IPS-NIHi11 (cell line): ENCODE measurements around the gene MSANTD3.
A peak's percentile ranks its signal among the peaks of the same experiment; 100 is the strongest.
"Not testable (repeated sequence)": the region's sequence is repeated elsewhere in the genome, so short reads cannot be mapped to it uniquely, and the experiment has no call there.

Experiments used
- DNase-seq: peaks from one replicate; pipeline ENCODE4 v3.0.0; 2012; ENCODE audit warnings: mixed read lengths, low spot score

MSANTD3 gene

GRCh38 chr9:100428871-100429654 lies 2.1 kb downstream of the MSANTD3 start:
- DNase-seq = no peak

GRCh38 chr9:100430286-100430940 lies 3.5 kb downstream of the MSANTD3 start:
- DNase-seq = no peak

DNA sequence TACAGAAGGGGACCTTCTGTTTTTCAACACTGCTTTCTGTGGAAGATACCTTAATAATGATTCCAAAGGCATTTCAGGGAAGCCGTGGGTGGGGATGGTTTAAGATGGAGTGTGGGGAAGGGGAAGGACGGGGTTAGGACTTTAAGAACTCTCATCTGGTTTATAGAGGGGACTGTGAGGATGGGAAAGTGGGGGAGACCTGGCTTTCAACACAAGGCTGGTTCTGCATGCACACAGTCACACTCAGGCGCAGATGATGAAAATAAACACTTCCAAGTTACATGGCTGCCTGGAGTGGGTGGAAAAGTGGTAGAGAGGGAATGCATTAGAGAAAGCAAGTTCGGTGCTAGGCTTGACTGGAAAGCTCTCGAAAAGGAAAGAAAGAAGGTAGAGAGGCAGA lies 4.9 kb downstream of the MSANTD3 start:
- no peak for DNase-seq

DNA sequence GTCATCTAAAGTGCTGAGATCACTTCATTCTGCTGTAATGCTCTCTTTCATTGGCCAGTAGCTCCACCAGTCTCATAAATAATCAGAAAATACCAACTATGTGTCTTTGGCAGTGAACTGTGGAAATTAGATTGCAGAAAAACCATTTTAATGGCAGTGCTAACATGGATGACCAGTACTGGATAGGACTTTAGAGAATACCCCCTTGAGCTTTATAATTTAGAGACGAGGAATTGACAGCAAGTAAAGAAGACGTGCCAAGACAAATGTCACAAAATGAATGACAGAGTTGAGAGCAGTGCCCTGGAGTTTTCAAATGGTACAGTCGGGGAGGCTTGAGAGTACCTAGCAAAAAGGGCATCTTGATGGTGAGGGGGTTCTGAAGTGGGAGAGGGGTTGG lies 5.8 kb downstream of the MSANTD3 start:
- DNase-seq = no peak

- DNase-seq = no peak
Measured at GRCh38 chr9:100436571-100436970, 9.6 kb downstream of the MSANTD3 start.

DNA sequence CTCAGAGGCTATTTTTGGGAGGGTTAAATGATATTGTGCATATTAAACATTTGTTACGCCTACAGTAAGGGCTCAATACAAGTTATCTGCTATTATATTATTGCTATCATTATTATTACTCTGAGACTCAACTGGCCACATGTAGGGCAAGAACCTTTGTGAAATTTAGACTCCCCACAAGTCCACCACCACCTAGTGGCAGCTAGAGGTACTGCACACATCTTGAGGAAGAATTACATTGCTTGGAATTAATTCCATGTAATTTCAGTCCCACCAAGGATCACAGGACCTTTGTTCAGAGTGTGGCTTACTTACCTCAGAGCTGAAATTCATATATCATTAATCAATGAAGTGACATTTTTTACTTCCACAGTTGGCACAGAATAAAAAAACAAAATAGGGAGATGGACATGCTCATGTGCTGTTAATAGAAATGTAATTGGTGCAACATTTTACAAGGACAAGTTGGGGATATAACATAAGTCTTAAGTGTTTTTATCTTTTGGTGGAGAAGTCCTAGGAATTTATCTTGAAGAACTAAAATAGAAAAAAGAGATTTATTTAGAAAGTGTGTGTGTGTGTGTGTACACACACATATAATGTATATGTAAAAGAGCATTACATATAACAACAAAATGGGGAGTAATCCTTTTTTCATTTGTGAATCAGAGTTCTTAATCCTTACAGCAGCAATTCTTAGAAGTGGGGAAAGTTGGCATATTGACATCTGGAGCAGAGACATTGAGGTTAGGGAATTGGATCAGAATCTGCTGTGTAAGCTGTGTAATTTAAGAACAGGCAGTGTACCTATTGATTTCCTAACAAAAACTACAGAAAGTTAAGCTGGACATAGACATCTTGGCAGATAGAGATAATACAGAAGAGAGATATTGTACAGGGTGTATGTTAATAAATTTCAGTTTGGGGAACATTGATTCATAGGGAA lies 11.2 kb downstream of the MSANTD3 start:
- DNase-seq = peak; percentile 68

DNA sequence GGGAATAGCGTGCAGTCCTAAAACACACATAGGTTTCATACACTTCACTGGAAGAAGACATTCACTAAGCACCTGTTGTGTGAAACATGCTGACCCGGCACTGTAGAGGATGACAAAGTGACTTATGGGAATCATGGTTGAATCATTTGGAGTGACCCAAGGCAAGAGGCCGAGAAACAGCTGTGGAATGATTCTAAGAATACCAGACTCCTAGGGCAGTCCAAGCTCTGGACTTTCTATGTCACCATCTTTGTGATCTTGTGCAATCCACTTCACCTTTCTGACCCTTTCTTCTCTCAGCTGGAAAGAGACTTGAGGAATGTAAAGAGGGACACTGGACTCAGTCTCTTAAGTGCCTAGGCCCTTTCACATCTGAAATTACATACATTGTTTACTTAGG lies 13.1 kb downstream of the MSANTD3 start:
- DNase-seq = no peak

GRCh38 chr9:100440487-100440886 lies 13.5 kb downstream of the MSANTD3 start:
- not testable (repeated sequence) for DNase-seq

GRCh38 chr9:100441911-100442361 lies 15.0 kb downstream of the MSANTD3 start:
- DNase-seq = peak; percentile 22

GRCh38 chr9:100443781-100444768 lies 17.1 kb downstream of the MSANTD3 start:
- no peak for DNase-seq

DNA sequence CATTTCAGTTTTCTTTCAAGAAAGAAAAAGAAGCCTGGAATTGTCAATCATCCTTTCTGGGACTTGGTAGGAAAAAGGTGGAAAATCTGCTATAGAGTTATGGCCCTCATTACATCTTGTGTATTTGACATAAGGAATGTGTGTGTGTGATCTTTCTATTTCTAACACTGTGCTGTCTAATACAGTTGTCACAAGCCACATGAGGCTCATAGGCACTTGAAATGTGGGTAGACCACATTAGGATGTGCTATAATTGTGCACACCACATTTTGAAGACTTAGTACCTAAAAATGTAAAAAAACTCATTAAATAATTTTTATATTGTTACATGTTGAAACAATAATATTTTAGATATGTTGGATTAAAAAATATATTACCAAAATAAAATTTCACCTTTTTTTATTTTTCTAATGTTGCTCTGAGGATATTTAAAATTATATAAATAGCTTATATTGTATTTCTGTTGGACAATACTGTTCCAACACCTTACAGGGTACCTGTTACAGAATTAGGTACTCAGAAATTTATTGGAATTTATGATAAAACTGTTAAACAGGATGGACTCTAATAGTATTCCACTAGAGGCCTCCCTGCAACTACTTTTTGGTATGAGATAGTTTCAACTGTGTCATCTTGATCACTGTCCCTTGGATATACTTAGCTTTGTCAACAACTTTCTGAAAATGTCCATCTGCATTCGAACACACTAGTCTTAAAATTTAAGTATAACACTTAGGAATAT lies 18.4 kb downstream of the MSANTD3 start:
- DNase-seq = no peak

DNA sequence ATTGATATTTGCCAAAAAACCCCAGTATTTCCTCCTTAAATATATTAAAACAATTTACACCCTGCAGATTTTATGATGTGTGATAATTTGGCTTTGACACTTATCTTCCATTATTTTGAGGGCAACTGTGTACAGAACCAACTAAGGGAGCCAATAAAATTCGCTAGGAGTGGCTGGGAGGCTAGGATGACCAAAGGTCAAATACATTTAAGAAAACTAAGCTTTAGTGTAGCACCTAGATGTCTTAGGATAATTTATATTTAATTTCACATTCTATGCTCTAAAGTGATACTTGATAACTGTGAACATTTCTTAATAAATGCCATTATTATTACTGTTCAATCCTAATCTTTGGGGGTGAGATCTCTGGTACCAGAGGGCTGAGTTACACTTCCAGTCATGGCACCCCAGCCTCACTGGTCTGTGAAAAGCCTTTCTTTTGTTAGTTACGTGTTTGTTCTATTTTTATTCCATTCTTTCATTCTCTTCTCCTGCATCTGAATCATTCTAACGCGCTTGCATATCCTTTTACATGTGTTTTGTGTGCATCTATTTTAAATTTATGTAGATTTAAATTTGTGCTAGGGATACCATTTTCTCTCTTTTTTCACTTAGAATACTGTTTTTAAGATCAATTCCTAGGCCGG lies 19.1 kb downstream of the MSANTD3 start:
- no peak for DNase-seq

DNA sequence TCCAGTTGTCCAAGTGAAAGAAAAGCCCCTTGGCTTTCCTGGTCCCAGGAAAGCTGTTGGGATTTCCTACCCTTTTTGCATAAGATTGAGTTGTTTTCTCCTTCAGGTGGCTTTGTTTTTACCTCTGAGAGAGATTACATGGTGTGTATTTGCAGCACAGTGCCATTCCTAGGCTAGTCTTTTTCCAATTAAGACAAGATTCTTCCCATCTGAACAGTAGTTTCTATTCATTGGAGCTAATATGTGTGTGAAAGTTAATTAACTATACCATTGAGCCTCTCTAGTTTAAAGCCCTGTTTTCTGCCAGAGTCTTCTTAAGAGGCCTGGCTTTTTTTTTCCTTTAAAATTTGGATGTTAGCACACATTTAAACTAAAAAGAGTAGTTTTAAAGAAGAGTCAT lies 20.1 kb downstream of the MSANTD3 start:
- no peak for DNase-seq

GRCh38 chr9:100448266-100448665 lies 21.3 kb downstream of the MSANTD3 start:
- no peak for DNase-seq

DNA sequence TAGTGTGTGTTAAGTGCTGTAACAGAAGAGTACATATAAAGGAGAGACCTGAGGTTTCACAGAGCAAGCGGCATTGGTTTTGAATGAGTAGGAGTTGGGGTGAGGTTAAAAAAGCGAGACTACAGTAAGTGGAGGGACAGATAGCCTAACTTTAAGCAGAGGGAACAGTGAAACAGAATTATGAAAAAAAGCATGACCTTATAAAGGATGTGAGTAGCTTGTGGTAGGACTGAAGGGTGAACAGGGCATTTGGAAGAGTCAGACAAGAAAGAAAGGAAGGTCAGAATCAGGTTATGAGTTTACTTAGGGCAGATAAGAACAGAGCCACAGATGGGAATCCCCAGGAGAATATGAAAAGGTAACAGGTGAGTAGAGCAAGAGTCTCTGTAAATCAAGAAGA lies 22.5 kb downstream of the MSANTD3 start:
- DNase-seq = no peak

DNA sequence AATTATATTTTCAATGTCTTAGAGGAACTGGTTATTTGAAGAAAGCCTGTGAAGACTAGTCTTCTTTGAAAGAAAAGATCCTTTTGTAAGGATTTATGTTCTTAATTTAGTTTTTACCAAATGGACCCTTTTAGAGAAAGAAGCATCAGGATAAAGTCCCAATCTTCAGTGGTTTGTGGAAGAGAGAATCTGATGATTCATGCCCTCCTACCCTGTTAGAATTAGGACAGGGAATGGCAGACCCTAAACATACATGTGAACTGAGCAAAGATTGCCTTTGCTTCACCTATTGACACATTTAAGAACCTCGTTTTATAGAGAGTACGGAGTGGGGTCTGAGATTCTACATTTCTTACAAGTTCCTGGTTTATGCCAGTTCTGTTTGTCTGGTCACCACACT lies 26.0 kb downstream of the MSANTD3 start:
- no peak for DNase-seq

- DNase-seq = no peak
Measured at GRCh38 chr9:100455470-100455869, 28.5 kb downstream of the MSANTD3 start.

DNA sequence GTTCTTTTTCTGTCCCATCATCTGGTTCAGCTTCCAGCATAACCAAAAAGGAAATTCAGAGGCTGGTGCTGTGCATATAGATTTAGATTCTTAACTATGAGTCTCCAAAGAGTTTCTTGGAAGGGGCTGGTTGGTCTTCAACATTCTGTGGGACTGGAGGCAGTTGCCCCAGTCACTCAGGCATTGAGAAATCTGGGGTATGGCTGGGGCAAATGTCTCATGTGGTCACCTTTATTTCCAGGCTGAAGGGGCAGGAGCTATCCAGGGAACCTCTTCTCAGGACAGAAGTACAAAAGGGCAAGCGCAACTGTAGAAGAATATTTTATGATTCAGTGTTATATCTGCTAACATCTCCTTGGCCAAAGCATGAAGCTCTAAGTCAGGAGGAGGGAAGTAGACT lies 30.6 kb downstream of the MSANTD3 start:
- DNase-seq = no peak

GRCh38 chr9:100459963-100460362 lies 33.0 kb downstream of the MSANTD3 start:
- DNase-seq = no peak

GRCh38 chr9:100465274-100465673 lies 38.3 kb downstream of the MSANTD3 start:
- DNase-seq = no peak
